Activated CD4-positive, alpha-beta T cell treated with anti-CD3 and anti-CD28 coated beads, Interleukin-2, amount 50 U/mL, for 16 hours (primary cell): Measurements from ENCODE around the gene CEBPZ.
"Not testable (repeated sequence)": the region's sequence is repeated elsewhere in the genome, so short reads cannot be mapped to it uniquely, and the experiment has no call there.

ENCODE experiments used
- DNase-seq: peaks from one replicate; pipeline ENCODE4 v3.0.0-alpha.2; 2020

The CEBPZ gene

GRCh38 chr2:37219046-37219445 lies 12.3 kb downstream of the CEBPZ start:
- no peak for DNase-seq

GRCh38 chr2:37215250-37215649 lies 16.1 kb downstream of the CEBPZ start:
- DNase-seq, result no peak

- no peak for DNase-seq
Observed at GRCh38 chr2:37211939-37212338, 19.5 kb downstream of the CEBPZ start.

- DNase-seq, result no peak
Observed at GRCh38 chr2:37211212-37211611, 20.2 kb downstream of the CEBPZ start.

- not testable (repeated sequence) for DNase-seq
Observed at GRCh38 chr2:37206760-37207159, 24.6 kb downstream of the CEBPZ start.

- no peak for DNase-seq
Observed at GRCh38 chr2:37205689-37206341, 25.6 kb downstream of the CEBPZ start.

GRCh38 chr2:37205071-37205661 lies 26.2 kb downstream of the CEBPZ start:
- DNase-seq, result not testable (repeated sequence)

GRCh38 chr2:37203708-37204107 lies 27.7 kb downstream of the CEBPZ start:
- no peak for DNase-seq

GRCh38 chr2:37201766-37202165 lies 29.6 kb downstream of the CEBPZ start:
- DNase-seq, result peak; percentile 43

- peak; percentile 5 for DNase-seq
Observed at GRCh38 chr2:37201208-37201607, 30.2 kb downstream of the CEBPZ start.

- no peak for DNase-seq
Observed at GRCh38 chr2:37198681-37199065, 32.7 kb downstream of the CEBPZ start.

GRCh38 chr2:37196320-37197195 lies 34.8 kb downstream of the CEBPZ start, which contains the start of gene CEBPZOS:
Gene CEBPZOS (plus strand): TSS chr2:37196496. CDS start chr2:37199705, 3,209 bp downstream.
- peak; percentile 90 for DNase-seq

- not testable (repeated sequence) for DNase-seq
Observed at GRCh38 chr2:37195862-37196319, 35.5 kb downstream of the CEBPZ start.

GRCh38 chr2:37192551-37192950 lies 38.8 kb downstream of the CEBPZ start:
- DNase-seq, result no peak

GRCh38 chr2:37191747-37192146 lies 39.6 kb downstream of the CEBPZ start:
- DNase-seq, result no peak

- no peak for DNase-seq
Observed at GRCh38 chr2:37191253-37191652, 40.1 kb downstream of the CEBPZ start.

GRCh38 chr2:37190290-37190689 lies 41.1 kb downstream of the CEBPZ start:
- peak; percentile 18 for DNase-seq

GRCh38 chr2:37189452-37190153 lies 41.8 kb downstream of the CEBPZ start:
- peak; percentile 11 for DNase-seq

- no peak for DNase-seq
Observed at GRCh38 chr2:37188570-37188969, 42.8 kb downstream of the CEBPZ start, which contains the start of gene SULT6B1. Gene SULT6B1 (minus strand): TSS chr2:37188670. CDS start chr2:37188640, 30 bp downstream.

- DNase-seq, result no peak
Observed at GRCh38 chr2:37181726-37182684, 49.4 kb downstream of the CEBPZ start.

- no peak for DNase-seq
Observed at GRCh38 chr2:37180640-37181039, 50.8 kb downstream of the CEBPZ start.
